ENCODE measurements around the gene TOB2.

DNA sequence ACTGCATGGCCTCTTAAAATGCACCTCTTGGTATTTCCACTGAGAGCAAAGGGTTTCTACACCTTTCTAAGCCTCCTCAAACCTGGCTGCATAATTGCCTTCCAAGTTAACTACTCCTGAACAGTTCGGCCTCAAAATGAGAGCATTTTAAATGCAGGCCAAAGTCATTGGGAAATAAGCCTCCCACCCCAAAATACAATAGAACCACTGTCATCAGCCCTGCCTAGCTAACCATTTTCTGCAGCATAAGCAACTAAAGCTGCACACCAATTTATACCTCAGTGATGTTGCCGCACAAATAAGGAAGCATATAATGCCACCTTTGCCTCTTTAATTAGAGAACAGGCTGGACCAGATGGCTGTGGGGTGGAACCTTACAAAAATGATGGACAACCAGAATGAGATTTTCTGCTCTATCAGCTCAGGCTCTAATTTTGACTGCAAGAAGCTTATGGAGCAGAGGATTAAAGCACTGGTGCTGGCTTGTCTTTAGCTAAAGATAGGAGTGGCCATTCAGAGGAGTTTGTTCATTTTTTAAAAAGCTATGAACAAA lies 4.3 kb downstream of the TOB2 start:
- TF ChIP-seq, protein P1, sequence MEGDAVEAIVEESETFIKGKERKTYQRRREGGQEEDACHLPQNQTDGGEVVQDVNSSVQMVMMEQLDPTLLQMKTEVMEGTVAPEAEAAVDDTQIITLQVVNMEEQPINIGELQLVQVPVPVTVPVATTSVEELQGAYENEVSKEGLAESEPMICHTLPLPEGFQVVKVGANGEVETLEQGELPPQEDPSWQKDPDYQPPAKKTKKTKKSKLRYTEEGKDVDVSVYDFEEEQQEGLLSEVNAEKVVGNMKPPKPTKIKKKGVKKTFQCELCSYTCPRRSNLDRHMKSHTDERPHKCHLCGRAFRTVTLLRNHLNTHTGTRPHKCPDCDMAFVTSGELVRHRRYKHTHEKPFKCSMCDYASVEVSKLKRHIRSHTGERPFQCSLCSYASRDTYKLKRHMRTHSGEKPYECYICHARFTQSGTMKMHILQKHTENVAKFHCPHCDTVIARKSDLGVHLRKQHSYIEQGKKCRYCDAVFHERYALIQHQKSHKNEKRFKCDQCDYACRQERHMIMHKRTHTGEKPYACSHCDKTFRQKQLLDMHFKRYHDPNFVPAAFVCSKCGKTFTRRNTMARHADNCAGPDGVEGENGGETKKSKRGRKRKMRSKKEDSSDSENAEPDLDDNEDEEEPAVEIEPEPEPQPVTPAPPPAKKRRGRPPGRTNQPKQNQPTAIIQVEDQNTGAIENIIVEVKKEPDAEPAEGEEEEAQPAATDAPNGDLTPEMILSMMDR (IDR thresholded peaks at IDR 0.05; ENCODE audit: low read depth, low read length, missing input control) = no peak
- TF ChIP-seq NR2F2 (IDR thresholded peaks at IDR 0.05) (no peak), GABPA (IDR thresholded peaks at IDR 0.05 in 1 of 2, conservative IDR thresholded peaks at IDR 0.05 in 1 of 2) (no peak), EGR1 (IDR thresholded peaks at IDR 0.05; ENCODE audit: low read depth in 2 of 2) (no peak), RAD21 (IDR thresholded peaks at IDR 0.05) (no peak), TAF1 (conservative IDR thresholded peaks at IDR 0.05) (no peak), FOXA1 (IDR thresholded peaks at IDR 0.05) (no peak)
- TF ChIP-seq, protein P2, sequence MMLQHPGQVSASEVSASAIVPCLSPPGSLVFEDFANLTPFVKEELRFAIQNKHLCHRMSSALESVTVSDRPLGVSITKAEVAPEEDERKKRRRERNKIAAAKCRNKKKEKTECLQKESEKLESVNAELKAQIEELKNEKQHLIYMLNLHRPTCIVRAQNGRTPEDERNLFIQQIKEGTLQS (IDR thresholded peaks at IDR 0.05) = no peak
- TF ChIP-seq, protein P3, sequence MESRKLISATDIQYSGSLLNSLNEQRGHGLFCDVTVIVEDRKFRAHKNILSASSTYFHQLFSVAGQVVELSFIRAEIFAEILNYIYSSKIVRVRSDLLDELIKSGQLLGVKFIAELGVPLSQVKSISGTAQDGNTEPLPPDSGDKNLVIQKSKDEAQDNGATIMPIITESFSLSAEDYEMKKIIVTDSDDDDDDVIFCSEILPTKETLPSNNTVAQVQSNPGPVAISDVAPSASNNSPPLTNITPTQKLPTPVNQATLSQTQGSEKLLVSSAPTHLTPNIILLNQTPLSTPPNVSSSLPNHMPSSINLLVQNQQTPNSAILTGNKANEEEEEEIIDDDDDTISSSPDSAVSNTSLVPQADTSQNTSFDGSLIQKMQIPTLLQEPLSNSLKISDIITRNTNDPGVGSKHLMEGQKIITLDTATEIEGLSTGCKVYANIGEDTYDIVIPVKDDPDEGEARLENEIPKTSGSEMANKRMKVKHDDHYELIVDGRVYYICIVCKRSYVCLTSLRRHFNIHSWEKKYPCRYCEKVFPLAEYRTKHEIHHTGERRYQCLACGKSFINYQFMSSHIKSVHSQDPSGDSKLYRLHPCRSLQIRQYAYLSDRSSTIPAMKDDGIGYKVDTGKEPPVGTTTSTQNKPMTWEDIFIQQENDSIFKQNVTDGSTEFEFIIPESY (IDR thresholded peaks at IDR 0.05) = no peak
- TF ChIP-seq, protein P4, sequence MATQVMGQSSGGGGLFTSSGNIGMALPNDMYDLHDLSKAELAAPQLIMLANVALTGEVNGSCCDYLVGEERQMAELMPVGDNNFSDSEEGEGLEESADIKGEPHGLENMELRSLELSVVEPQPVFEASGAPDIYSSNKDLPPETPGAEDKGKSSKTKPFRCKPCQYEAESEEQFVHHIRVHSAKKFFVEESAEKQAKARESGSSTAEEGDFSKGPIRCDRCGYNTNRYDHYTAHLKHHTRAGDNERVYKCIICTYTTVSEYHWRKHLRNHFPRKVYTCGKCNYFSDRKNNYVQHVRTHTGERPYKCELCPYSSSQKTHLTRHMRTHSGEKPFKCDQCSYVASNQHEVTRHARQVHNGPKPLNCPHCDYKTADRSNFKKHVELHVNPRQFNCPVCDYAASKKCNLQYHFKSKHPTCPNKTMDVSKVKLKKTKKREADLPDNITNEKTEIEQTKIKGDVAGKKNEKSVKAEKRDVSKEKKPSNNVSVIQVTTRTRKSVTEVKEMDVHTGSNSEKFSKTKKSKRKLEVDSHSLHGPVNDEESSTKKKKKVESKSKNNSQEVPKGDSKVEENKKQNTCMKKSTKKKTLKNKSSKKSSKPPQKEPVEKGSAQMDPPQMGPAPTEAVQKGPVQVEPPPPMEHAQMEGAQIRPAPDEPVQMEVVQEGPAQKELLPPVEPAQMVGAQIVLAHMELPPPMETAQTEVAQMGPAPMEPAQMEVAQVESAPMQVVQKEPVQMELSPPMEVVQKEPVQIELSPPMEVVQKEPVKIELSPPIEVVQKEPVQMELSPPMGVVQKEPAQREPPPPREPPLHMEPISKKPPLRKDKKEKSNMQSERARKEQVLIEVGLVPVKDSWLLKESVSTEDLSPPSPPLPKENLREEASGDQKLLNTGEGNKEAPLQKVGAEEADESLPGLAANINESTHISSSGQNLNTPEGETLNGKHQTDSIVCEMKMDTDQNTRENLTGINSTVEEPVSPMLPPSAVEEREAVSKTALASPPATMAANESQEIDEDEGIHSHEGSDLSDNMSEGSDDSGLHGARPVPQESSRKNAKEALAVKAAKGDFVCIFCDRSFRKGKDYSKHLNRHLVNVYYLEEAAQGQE (IDR thresholded peaks at IDR 0.05) = no peak
- TF ChIP-seq, protein P5, sequence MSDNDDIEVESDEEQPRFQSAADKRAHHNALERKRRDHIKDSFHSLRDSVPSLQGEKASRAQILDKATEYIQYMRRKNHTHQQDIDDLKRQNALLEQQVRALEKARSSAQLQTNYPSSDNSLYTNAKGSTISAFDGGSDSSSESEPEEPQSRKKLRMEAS (IDR thresholded peaks at IDR 0.05) = no peak

Data from liver (tissue), 3 donors.